Measurements from ENCODE around the gene FUCA2. TPM values are rescaled to one million over a fixed set of nuclear protein-coding genes. Genes with fewer than 3 reads are reported as not detected.

The FUCA2 gene
- total RNA-seq, 1 experiment from 2014 or later = 15.3 TPM

DNA sequence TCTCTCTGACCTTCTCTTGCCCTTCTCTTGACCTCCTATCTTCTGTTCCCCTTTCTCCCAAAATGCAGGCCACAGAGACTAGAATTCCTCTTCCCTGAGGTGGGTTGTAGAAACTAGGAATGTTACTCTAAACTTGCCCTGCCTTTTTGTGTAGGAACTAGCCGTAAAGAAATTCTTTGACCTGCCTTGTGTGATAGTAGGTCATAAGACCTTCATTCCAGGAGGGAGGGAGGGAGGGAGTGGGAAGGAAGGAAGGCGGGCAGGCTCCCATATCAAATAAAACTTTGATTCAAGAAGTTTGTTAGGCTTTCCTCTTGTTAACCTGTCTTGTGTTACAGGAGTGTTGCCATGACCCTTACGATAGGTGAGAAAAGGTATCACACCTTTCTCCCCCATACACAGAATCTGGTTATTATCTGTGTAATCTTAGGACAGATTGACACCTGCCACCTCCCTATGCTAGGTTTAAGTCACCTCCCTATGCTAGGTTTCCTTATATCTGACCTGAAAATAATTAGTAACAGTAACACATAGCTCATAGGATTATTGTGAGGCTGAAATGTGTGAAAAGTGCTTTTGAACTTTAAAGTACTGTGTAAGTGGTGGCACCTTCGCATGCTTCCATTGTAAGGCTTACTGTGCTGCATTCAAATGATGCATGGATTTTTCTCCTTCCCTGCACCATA, 32.6 kb upstream of the FUCA2 start:
- no peaks in the 10 kb centered on the region for H3K36me3 ChIP-seq (ENCODE audit: insufficient read depth, low read length, poor library complexity, severe bottlenecking)
- no peaks in the 10 kb centered on the region for H3K9me3 ChIP-seq (ENCODE audit: low read depth, low read length, poor library complexity, severe bottlenecking)
- H3K27ac ChIP-seq (ENCODE audit: low read depth, low read length, poor library complexity, severe bottlenecking) = no peak overlapping the region
- no peak for TF ChIP-seq CTCF (conservative IDR thresholded peaks at IDR 0.05; ENCODE audit: low read depth, low read length)
- TF ChIP-seq EZH2 (IDR thresholded peaks at IDR 0.05; ENCODE audit: borderline replicate concordance, low read depth, low read length, poor library complexity, severe bottlenecking) = no peak
- CTCF ChIA-PET = no interaction called here
- no peaks in the 10 kb centered on the region for H3K4me1 ChIP-seq (ENCODE audit: insufficient read depth, low read length, poor library complexity, severe bottlenecking)
- DNase-seq (ENCODE audit: low spot score) = no peak
- no TSS peak for BruUV-seq (replicated peaks)
- no peaks in the 10 kb centered on the region for H3K27me3 ChIP-seq (replicated peaks; ENCODE audit: insufficient read depth, low read depth, low read length, poor library complexity)
- intact Hi-C loops (cut with micrococcal nuclease; ENCODE audit: unreplicated experiment) = no loop called here
- H3K4me3 ChIP-seq (ENCODE audit: low read depth, low read length, poor library complexity, severe bottlenecking) = no peak overlapping the region
- POLR2A ChIA-PET (ENCODE audit: low non-redundant PET) = no interaction called here

- intact Hi-C loops (cut with micrococcal nuclease; ENCODE audit: unreplicated experiment) = no loop called here
- BruUV-seq (replicated peaks) = no TSS peak
- Histone ChIP-seq H3K27ac (ENCODE audit: low read depth, low read length, poor library complexity, severe bottlenecking) (no peak overlapping the region), H3K4me3 (ENCODE audit: low read depth, low read length, poor library complexity, severe bottlenecking) (no peak overlapping the region), H3K27me3 (replicated peaks; ENCODE audit: insufficient read depth, low read depth, low read length, poor library complexity) (no peaks in the 10 kb centered on the region), H3K9me3 (ENCODE audit: low read depth, low read length, poor library complexity, severe bottlenecking) (no peaks in the 10 kb centered on the region), H3K4me1 (ENCODE audit: insufficient read depth, low read length, poor library complexity, severe bottlenecking) (no peaks in the 10 kb centered on the region), H3K36me3 (ENCODE audit: insufficient read depth, low read length, poor library complexity, severe bottlenecking) (no peaks in the 10 kb centered on the region)
- POLR2A ChIA-PET (ENCODE audit: low non-redundant PET) = no interaction called here
- CTCF ChIA-PET = no interaction called here
- TF ChIP-seq CTCF (conservative IDR thresholded peaks at IDR 0.05; ENCODE audit: low read depth, low read length) (no peak), EZH2 (IDR thresholded peaks at IDR 0.05; ENCODE audit: borderline replicate concordance, low read depth, low read length, poor library complexity, severe bottlenecking) (no peak)
- DNase-seq (ENCODE audit: low spot score) = no peak
Observed at GRCh38 chr6:143543435-143543834, 31.9 kb upstream of the FUCA2 start.

- peaks cover under 1% of the 10 kb centered on the region for H3K27me3 ChIP-seq (replicated peaks; ENCODE audit: insufficient read depth, low read depth, low read length, poor library complexity)
- intact Hi-C loops (cut with micrococcal nuclease; ENCODE audit: unreplicated experiment) = no loop called here
- no peak overlapping the region for H3K27ac ChIP-seq (ENCODE audit: low read depth, low read length, poor library complexity, severe bottlenecking)
- ChIA-PET POLR2A (ENCODE audit: low non-redundant PET) (no interaction called here), CTCF (no interaction called here)
- DNase-seq (ENCODE audit: low spot score) = no peak
- H3K36me3 ChIP-seq (ENCODE audit: insufficient read depth, low read length, poor library complexity, severe bottlenecking) = no peaks in the 10 kb centered on the region
- no peak for TF ChIP-seq CTCF (conservative IDR thresholded peaks at IDR 0.05; ENCODE audit: low read depth, low read length)
- no peak for TF ChIP-seq EZH2 (IDR thresholded peaks at IDR 0.05; ENCODE audit: borderline replicate concordance, low read depth, low read length, poor library complexity, severe bottlenecking)
- no peak overlapping the region for H3K4me3 ChIP-seq (ENCODE audit: low read depth, low read length, poor library complexity, severe bottlenecking)
- H3K9me3 ChIP-seq (ENCODE audit: low read depth, low read length, poor library complexity, severe bottlenecking) = no peaks in the 10 kb centered on the region
- BruUV-seq (replicated peaks) = no TSS peak
- no peaks in the 10 kb centered on the region for H3K4me1 ChIP-seq (ENCODE audit: insufficient read depth, low read length, poor library complexity, severe bottlenecking)
Observed at GRCh38 chr6:143542888-143543287, 31.4 kb upstream of the FUCA2 start.
